PC-3 (cell line): Measurements from ENCODE around the gene KSR1. TPM values are rescaled to one million over a fixed set of nuclear protein-coding genes. Genes with fewer than 3 reads are reported as not detected.

Source experiments
- ATAC-seq: fragments of 200-7000 bp; cut with Tn5 transposase; 2 replicates; pipeline ENCODE4 v1.9.1; 2020; ENCODE audit warnings: mild to moderate bottlenecking, moderate library complexity
- BruUV-seq: library from RNA; stranded (reverse); fragments of 400-500 nt; replicated peaks from 2 replicates; lab custom pipeline; 2021; lab: Mats Ljungman, UMichigan
- CTCF ChIA-PET: fragments of 300-600 bp; sonication (Branson Sonifier 250); formaldehyde crosslinking; loops from one replicate; lab custom pipeline; 2022; ENCODE audit warnings: antibody characterized with exemption; lab: Charles Lee
- POLR2A ChIA-PET: fragments of 300-600 bp; sonication (Branson Sonifier 250); formaldehyde crosslinking; loops from one replicate; lab custom pipeline; 2022; ENCODE audit warnings: antibody characterized with exemption; ENCODE audit not compliant: unreplicated experiment; lab: Charles Lee
- DNase-seq: peaks from one replicate; pipeline ENCODE4 v3.0.0-alpha.2; 2015
- H2AFZ ChIP-seq: fragments of 300-600 bp; sonication (generic); 2 replicates; pipeline ENCODE4 v1.6.0; 2016; ENCODE audit warnings: antibody characterized with exemption, low read length
- H3F3A ChIP-seq: fragments of 300-600 bp; sonication (generic); one replicate; pipeline ENCODE4 v1.6.0; 2017; ENCODE audit warnings: antibody characterized with exemption, low read length, control low read depth, mild to moderate bottlenecking; ENCODE audit not compliant: unreplicated experiment
- H3K27ac ChIP-seq: fragments of 300-600 bp; sonication (generic); 2 replicates; pipeline ENCODE4 v1.5.1; 2016; ENCODE audit warnings: mild to moderate bottlenecking, low read length
- H3K27me3 ChIP-seq: fragments of 300-600 bp; sonication (generic); 2 replicates; pipeline ENCODE4 v1.6.1; 2016; ENCODE audit warnings: low read length, mixed read lengths
- H3K36me3 ChIP-seq: fragments of 300-600 bp; sonication (generic); 2 replicates; pipeline ENCODE4 v1.6.1; 2016; ENCODE audit warnings: low read depth, mixed run types, low read length, mixed read lengths
- H3K4me1 ChIP-seq: fragments of 300-600 bp; sonication (generic); 2 replicates; pipeline ENCODE4 v1.5.1; 2016; ENCODE audit warnings: low read length; ENCODE audit not compliant: insufficient read depth
- H3K4me2 ChIP-seq: fragments of 300-600 bp; sonication (generic); 2 replicates; pipeline ENCODE4 v1.6.0; 2016; ENCODE audit warnings: low read length
- H3K4me3 ChIP-seq: fragments of 300-600 bp; sonication (generic); 2 replicates; pipeline ENCODE4 v1.5.1; 2016; ENCODE audit warnings: mild to moderate bottlenecking, low read length, mixed read lengths
- H3K79me2 ChIP-seq: fragments of 300-600 bp; sonication (generic); 2 replicates; pipeline ENCODE4 v1.6.1; 2017; ENCODE audit warnings: low read length, mixed read lengths
- H3K9ac ChIP-seq: fragments of 300-600 bp; sonication (generic); 2 replicates; pipeline ENCODE4 v1.6.0; 2016; ENCODE audit warnings: mild to moderate bottlenecking, low read length
- H3K9me2 ChIP-seq: fragments of 300-600 bp; sonication (generic); replicated peaks from 2 replicates; pipeline ENCODE4 v1.6.1; 2016; ENCODE audit warnings: mixed run types, low read length, mixed read lengths
- H3K9me3 ChIP-seq: fragments of 300-600 bp; sonication (generic); 2 replicates; pipeline ENCODE4 v1.6.1; 2016; ENCODE audit warnings: low read length, mixed read lengths
- H4K20me1 ChIP-seq: fragments of 300-600 bp; sonication (generic); 2 replicates; pipeline ENCODE4 v1.6.1; 2016; ENCODE audit warnings: low read length, mixed read lengths
- EZH2 ChIP-seq: fragments of 300-600 bp; sonication (generic); IDR thresholded peaks from one replicate; pipeline ENCODE4 v1.6.1; 2017; ENCODE audit warnings: antibody characterized with exemption, mild to moderate bottlenecking, low read length; ENCODE audit not compliant: unreplicated experiment
- EZH2phosphoT487 ChIP-seq: fragments of 300-600 bp; sonication (generic); IDR thresholded peaks from 2 replicates; pipeline ENCODE4 v1.6.1; 2018; ENCODE audit warnings: mild to moderate bottlenecking, antibody characterized with exemption, low read length, borderline replicate concordance
- intact Hi-C: fragments of 100-400 bp; cut with micrococcal nuclease; formaldehyde crosslinking; loops from 2 replicates; pipeline ENCODE4 v1.9.0; 2023
- total RNA-seq: library from RNA; depleted of rRNA; stranded (reverse); fragments of >200 nt; gene quantifications from 2 replicates; pipeline ENCODE4 v1.2.3, GENCODE V29; 2014
- TF ChIP-seq, protein P1 (sequence below): fragments of 300-600 bp; sonication (generic); conservative IDR thresholded peaks from 2 replicates; pipeline ENCODE4 v1.5.1; 2017; ENCODE audit warnings: antibody characterized with exemption, low read depth, mild to moderate bottlenecking, low read length

Gene KSR1
- total RNA-seq, 1 experiment from 2014 or later = 1.0 TPM

DNA sequence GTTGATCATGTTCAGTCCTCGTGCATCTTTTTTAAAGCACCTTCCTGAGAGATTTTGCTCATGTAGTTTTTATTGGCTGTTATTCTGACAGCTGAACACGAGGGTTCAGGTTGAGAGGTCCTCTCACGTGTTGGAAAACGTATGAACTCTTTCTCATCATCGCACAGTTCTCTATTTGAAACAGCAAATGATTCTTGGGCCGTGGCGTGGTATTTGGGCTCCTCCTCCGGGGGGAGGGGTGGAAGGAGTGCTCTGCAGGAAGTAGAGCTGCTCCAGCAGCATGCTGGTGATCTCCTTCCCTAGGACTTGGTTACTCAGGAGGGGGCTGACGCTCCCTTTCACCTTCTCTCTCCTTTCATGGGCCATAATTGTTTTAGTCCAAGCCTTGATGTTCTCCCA is 70.4 kb downstream of the KSR1 start:
- H3K4me1 ChIP-seq = peaks cover 4% of the 10 kb centered on the region; the same call in 1 of the 2 replicates
- ATAC-seq = no peak

DNA sequence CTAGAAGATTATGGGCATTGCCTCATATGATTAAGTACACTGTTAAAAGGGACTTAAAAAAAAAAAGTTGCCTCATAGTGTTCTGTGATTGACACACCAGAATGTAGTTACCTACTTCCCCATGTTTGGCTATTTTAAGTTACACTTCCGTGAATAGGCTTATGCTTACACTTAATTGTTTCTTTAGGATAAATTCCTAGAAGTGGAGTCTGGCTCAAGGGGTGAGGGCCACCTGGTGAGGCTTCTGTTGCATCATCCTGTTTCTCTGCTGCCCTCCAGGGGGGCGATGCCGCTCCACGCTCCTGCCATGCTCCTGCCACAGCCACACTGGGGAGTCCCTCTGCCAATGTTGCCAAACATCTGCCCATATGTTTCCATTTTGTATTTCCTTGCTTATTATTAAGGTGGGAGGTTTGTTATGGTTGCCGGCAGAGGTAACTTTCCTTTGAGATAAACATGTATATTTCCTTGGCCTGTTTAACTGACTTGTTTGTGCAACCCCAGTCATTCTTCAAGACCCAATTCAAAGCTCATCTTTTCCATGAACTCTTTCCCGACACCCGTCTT is 73.1 kb downstream of the KSR1 start:
- Histone ChIP-seq H3K9me2 (no peaks in the 10 kb centered on the region), H3K9me3 (no peaks in the 10 kb centered on the region), H3K27me3 (no peaks in the 10 kb centered on the region), H3K9ac (no peak overlapping the region), H3K27ac (no peak overlapping the region), H2AFZ (no peak overlapping the region), H4K20me1 (no peaks in the 10 kb centered on the region), H3F3A (no peaks in the 10 kb centered on the region), H3K4me2 (no peak overlapping the region), H3K4me1 (0 out of 2 replicates have a peak, but pooled peaks cover 3% of the 10 kb centered on the region), H3K4me3 (no peak overlapping the region), H3K79me2 (no peaks in the 10 kb centered on the region), H3K36me3 (no peaks in the 10 kb centered on the region)
- ChIA-PET POLR2A (no interaction called here), CTCF (no interaction called here)
- intact Hi-C loops = no loop called here
- ATAC-seq (no peak), DNase-seq (no peak)
- no TSS peak for BruUV-seq
- TF ChIP-seq, protein P1, sequence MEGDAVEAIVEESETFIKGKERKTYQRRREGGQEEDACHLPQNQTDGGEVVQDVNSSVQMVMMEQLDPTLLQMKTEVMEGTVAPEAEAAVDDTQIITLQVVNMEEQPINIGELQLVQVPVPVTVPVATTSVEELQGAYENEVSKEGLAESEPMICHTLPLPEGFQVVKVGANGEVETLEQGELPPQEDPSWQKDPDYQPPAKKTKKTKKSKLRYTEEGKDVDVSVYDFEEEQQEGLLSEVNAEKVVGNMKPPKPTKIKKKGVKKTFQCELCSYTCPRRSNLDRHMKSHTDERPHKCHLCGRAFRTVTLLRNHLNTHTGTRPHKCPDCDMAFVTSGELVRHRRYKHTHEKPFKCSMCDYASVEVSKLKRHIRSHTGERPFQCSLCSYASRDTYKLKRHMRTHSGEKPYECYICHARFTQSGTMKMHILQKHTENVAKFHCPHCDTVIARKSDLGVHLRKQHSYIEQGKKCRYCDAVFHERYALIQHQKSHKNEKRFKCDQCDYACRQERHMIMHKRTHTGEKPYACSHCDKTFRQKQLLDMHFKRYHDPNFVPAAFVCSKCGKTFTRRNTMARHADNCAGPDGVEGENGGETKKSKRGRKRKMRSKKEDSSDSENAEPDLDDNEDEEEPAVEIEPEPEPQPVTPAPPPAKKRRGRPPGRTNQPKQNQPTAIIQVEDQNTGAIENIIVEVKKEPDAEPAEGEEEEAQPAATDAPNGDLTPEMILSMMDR = no peak

More for the DNA sequence above, 70.4 kb downstream of the KSR1 start:
- Histone ChIP-seq H3K4me3 (no peak overlapping the region), H3K9me3 (no peaks in the 10 kb centered on the region), H3K79me2 (no peaks in the 10 kb centered on the region), H3K9ac (no peak overlapping the region), H3K27me3 (no peaks in the 10 kb centered on the region), H3K27ac (no peak overlapping the region), H3K4me2 (no peak overlapping the region), H2AFZ (no peak overlapping the region), H3K36me3 (no peaks in the 10 kb centered on the region), H3F3A (no peaks in the 10 kb centered on the region), H3K9me2 (no peaks in the 10 kb centered on the region), H4K20me1 (no peaks in the 10 kb centered on the region)
- DNase-seq = no peak
- ChIA-PET POLR2A (no interaction called here), CTCF (no interaction called here)
- TF ChIP-seq, protein P1 = no peak
- no peak for TF ChIP-seq EZH2phosphoT487
- no peak for TF ChIP-seq EZH2
- intact Hi-C loops = no loop called here
- BruUV-seq = no TSS peak

GRCh38 chr17:27530764-27531391 is 74.6 kb downstream of the KSR1 start:
- H3K4me2 ChIP-seq = no peak overlapping the region
- POLR2A ChIA-PET = no interaction called here

More at GRCh38 chr17:27530764-27531391, 74.6 kb downstream of the KSR1 start:
- H3K9me2 ChIP-seq = no peaks in the 10 kb centered on the region
- no peaks in the 10 kb centered on the region for H3K36me3 ChIP-seq
- no peaks in the 10 kb centered on the region for H4K20me1 ChIP-seq
- CTCF ChIA-PET = no interaction called here
- no peaks in the 10 kb centered on the region for H3K27me3 ChIP-seq
- ATAC-seq = no peak
- intact Hi-C loops = no loop called here
- H3K4me3 ChIP-seq = no peak overlapping the region
- TF ChIP-seq, protein P1 = no peak
- TF ChIP-seq EZH2 (no peak), EZH2phosphoT487 (no peak)
- no peak for DNase-seq
- no peak overlapping the region for H3K27ac ChIP-seq
- H3K79me2 ChIP-seq = no peaks in the 10 kb centered on the region
- no peaks in the 10 kb centered on the region for H3K9me3 ChIP-seq
- no peak overlapping the region for H2AFZ ChIP-seq
- 0 out of 2 replicates have a peak, but pooled peaks cover 5% of the 10 kb centered on the region for H3K4me1 ChIP-seq
- H3K9ac ChIP-seq = no peak overlapping the region
- BruUV-seq = no TSS peak
- no peaks in the 10 kb centered on the region for H3F3A ChIP-seq
